Left kidney (tissue), 2 donors: ENCODE data around the gene CBL. TPM values are rescaled to one million over a fixed set of nuclear protein-coding genes. Genes with fewer than 3 reads are reported as not detected.

Experiments used
- DNase-seq: peaks from one replicate; pipeline ENCODE4 v3.0.0-alpha.2; 2013
- polyA plus RNA-seq: library from polyadenylated mRNA; unstranded; fragments of 120-200 nt; gene quantifications from one replicate; pipeline ENCODE4 v1.2.1, GENCODE V29; 2013; ENCODE audit not compliant: insufficient read length

The CBL gene
- polyA plus RNA-seq, 1 donor = 24.4 TPM

DNA sequence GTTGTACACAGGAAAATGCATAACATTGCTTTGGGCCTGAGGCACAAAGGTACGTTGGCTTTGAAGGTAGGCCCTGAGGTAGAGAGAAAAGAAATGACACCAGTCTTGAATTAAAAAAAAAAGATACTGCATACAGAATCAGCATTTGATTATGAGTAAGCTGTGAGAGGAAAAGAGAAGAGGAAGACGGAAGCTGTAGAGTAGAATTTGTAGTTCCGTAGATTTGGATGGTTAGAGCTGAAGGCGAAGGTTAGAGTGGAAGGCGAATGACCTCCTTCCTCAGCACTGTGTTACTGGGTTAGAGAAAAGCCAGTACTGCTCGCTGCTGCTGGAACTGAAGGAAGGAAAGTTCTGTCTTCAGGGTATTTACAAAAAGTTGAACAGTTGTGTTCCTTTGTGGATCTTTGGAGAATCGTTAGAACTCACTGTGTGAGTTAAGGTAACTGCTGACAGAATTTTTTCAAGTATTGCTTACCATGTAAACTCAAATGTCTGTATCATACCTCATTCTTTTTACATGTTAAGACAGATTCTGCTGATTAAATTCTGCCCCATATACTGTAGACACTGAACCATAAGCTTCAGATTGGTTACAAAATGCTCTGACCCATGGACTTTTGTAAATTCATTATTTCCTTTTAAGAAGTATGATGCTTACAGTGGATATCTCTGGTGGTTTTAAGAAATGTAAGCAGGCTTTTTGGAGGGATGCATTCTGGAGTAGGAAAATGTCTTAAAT is 60.5 kb downstream of the CBL start:
- DNase-seq = no peak

DNA sequence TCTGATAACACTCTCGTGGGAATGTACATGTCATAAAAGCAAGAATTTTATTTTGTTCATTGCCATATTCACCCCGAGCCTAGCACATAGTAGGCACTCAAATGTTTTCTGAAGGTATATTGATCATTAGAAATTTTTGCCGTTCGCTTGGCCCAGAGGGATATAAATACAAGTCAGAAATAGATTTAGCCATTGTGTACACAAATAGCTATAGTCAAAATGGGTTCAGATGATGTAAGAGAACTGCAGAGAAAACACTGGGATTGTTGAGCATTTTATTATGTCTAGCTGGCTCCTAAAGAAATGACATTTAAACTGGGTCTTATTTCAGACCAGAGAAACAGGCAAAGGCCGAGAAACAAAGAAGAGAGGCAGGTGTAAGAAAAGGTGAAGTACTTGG is 61.5 kb downstream of the CBL start:
- no peak for DNase-seq

DNA sequence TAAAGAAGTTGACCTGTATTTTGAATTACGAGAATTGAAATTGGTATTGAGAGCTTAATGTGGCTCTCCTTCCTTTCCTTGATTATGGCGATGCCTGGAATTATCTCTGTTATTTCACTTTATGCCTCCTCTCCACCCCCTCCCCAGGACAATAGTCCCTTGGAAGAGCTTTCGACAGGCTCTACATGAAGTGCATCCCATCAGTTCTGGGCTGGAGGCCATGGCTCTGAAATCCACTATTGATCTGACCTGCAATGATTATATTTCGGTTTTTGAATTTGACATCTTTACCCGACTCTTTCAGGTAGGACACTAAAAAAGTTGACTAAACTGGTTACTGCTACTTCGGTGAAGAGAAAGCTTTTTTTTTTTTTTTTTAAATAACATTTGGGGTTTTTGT is 67.6 kb downstream of the CBL start:
- no peak for DNase-seq

DNA sequence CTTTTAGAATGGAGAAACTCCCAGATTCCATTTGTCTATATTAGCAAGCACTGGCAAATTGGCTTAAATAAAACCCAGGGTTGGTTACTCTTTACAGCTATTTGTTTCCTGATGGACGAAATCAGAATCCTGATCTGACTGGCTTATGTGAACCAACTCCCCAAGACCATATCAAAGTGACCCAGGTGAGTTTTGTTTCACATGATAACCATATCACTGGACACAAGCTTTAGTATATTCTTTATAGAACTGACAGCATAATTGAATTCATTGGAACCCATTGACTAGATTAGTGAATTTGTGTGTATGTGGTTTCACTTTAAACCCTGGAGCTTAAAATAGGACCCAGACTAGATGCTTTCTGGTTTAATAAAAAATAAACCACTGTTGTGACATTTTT is 71.5 kb downstream of the CBL start:
- DNase-seq = no peak

DNA sequence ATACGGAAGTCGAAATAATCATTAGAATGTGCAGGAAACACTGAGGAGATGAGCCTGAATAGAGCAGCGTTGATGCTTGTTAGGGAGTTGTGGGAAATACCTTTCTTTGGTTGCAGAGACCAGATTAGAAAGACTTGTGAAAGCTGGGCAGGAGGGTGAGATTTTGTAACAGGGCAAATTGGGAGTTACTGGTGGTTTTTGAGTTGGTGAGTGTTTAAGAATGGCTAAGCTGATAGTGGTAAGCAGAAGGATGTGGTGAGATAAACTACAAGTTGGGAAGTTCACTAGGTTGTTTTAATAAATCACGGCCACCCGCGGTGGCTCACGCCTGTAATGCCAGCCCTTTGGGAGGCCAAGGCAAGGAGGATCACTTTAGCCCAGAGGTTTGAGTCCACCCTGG is 76.4 kb downstream of the CBL start:
- DNase-seq = no peak

DNA sequence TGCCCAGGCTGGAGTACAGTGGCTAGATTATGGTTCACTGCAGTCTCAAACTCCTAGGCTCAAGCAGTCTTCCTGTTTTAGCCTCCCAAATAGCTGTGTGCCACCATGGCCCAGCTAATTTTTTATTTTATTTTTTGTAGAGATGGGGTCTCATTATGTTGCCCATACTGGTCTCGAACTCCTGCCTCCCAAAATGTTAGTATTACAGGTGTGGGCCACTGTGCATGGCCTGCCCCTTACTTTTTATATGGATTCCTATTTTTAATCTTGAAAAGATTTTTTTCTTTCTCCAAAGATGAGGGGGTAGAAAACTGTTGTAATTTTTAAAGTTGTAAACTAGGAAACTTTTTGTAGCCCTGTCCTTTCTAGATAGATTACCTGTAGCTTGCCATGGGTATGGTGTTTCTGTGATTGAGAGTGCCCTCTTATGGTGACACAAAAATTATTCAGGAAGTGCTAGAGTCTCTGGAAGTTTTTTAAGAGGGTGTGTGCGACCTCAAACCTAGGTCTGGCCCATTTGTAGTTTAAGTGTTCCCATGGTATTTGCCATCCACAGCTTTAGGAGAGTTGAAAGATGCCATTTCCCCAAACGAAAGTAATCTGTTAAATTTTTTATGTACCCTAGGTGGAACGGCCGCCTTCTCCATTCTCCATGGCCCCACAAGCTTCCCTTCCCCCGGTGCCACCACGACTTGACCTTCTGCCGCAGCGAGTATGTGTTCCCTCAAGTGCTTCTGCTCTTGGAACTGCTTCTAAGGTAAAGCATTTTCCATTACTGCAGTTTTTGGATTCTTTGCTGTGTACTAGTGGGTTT is 78.4 kb downstream of the CBL start:
- DNase-seq = peak; percentile 36

DNA sequence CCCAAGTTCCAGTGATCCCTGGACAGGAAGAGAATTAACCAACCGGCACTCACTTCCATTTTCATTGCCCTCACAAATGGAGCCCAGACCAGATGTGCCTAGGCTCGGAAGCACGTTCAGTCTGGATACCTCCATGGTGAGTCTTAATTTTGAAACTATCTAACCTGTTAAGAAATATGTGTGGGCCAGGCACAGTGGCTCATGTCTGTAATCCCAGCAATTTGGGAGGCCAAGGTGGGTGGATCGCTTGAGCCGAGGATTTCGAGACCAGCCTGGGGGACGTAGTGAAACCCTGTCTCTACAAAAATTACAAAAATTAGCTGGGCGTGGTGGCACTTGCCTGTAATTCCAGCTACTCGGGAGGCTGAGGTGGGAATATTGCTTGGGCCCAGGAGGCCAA is 79.3 kb downstream of the CBL start:
- DNase-seq = no peak

DNA sequence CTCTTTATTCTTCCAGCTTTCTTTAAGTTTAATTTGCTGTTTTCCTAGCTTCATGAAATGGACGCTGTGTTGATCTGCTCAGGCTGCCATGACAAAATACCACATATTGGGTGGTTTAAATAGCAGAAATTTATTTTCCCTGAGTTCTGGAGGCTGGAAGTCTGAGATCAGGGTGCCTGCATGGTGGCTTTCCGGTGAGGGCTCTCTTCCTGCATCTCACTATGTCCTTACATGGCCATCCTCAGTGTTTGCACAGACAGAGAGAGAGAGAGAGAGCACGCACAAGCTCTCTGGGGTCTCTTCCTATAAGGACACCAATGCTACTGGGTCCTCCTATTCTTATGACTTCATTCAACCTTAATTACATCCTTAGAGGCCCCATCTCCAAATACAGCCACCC is 82.1 kb downstream of the CBL start:
- DNase-seq = no peak

DNA sequence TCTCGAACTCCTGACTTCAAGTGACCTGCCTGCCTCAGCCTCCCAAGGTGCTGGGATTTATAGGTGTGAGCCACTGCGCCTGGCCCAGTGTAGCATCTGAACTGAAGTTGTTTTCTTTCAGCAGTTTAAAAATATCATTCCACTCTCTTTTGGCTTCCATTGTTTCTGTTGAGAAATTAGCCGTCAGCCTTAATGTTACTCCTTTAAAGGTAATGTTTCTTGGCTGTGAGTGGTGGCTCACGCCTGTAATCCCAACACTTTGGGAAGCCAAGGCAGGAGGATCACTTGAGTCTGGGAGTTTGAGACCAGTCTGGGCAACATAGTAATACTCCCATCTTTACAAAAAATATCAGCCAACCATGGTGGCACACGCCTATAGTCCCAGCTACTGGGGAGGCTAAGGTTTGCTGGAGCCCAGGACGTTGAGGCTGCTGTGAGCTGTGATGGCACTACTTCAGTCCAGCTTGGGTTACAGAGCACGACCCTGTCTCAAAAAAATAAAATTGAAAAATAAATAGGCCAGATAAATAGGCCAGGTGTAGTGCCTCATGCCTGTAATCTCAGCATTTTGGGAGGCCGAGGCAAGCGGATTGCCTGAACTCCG is 84.9 kb downstream of the CBL start:
- DNase-seq = no peak

DNA sequence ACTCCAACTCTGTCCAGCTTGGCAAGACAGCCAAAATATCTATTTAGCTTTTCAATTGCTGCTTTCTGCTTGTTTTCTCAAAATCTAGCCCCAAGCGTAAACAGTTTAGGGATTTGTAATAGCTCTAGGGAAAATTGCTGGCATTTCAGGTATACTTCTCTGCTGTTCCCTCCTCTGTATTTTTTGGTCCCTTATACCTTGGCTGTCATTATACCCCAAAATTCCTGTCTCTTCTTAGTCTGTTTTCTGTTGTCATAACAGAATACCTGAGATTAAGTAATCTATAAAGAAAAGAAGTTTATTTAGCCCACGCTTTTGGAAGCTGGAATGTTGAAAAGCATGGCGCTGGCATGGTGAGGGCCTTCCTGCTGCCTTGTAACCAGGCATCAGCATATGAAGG is 87.3 kb downstream of the CBL start:
- no peak for DNase-seq

DNA sequence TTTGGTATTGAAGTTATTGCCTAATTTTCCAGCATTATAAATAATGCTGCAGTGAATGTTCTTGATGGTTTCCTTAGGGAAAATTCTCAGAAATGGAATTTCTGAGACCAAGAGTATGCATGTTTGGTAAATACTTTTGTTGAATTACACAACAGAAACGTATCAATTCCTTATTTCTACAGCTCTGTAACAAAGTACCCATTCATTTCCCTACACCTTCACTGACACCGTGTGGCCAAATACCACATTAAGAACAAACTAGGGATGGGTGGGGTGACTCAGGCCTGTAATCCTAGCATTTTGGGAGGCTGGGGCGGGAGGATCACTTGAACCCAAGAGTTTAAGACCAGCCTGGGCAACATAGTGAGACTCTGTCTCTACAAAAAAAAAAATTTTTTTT is 89.0 kb downstream of the CBL start:
- no peak for DNase-seq

DNA sequence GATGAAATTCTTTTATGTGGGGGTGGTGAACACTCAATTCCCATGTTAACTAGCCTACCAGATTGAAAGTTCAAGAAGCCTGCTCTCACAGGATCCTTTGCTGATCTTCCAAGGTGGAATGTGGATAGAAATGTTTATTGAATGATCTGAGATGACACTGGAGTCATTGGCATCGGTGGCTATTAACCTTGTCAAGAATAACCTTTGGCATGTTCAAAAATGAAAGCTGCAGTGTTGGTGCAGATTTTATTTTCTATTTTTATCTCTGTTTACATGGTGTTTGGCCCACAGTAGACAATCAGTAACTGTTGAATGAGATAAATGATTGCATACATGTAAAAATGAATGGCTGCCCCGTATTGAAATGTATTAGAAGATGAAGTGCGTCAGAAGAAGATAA is 91.8 kb downstream of the CBL start:
- DNase-seq = no peak

DNA sequence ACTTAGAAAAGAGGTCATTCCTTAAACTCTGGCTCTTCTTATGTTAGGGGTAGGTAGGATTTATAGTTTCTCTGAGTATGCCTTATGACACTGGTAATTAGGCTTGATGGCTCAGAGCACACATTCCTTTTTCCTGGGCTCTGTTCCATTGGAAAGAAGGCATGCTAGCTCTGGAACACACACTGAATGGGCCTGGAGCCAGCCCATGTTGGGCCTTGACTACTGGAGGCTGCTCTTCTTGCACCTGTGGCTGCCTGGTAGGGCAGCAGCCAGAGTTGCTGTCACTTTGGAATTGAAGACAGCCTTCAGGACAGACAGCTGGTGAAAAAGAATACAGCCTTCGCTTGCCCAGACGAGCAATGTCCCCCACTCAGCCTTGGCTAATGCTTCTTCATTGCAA is 92.6 kb downstream of the CBL start:
- DNase-seq = no peak

DNA sequence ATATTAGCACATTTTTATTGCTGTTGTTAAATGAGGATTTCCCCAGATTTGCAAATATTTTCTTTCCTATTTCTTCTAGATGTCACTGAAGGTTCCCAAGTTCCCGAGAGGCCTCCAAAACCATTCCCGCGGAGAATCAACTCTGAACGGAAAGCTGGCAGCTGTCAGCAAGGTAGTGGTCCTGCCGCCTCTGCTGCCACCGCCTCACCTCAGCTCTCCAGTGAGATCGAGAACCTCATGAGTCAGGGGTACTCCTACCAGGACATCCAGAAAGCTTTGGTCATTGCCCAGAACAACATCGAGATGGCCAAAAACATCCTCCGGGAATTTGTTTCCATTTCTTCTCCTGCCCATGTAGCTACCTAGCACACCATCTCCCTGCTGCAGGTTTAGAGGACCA is 93.3 kb downstream of the CBL start:
- DNase-seq = no peak

DNA sequence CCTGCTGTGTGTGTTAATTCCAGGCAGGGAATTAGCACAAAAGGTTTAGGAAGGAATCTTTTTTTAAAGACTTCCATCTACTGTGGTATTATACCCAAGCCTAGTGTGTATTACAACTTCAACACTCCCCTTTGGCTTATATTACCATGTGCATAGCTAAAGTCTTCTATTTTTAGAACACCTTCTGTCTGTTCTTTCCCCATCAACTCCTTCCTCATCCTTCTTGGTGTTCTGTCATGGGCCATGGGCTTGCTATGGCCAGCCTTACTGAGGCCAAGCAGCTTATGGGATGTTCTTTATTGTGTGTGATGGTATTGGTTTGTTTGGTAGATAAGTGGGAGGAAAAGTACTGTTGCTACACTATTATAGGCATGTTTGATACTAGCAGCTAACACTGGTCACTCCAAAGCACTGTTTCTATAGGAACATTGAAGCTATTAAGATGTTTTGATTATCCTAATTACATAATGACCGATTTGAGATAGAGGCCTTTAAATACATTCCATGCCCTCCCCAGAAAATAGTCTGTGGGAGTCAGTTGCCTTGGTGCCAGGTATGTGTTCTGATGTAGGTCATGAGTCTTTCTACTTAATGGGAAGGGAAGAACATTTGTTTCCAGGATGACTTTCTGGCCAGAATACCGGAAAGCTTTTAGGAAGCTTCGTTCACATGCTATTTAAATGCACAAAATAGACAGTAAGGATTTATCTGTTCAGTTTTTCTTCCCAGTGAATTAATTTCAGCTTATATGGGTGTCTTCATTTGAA is 94.2 kb downstream of the CBL start:
- DNase-seq = no peak

DNA sequence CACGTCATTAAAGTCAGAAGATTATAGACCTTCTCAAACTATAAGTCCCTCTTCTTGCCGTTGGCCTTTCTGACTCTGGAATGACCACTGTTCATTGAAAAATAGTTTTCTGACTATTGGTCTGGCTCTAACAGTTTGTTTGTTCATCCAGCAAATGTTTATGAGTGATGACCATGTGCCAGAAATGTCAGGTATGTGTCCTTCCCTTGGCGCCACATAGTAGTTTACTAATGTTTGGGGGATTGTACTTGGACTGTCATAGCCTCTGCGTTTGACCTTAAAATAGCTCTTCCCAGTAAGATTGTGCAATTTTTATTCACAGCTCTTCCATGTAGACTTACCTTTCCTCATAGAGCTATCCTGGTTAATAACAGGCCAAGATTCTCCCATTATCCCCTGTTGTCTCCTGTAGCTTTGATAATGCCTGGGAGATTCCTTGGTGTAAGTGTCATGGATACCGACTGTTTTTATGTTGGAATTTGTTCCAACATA is 97.1 kb downstream of the CBL start:
- no peak for DNase-seq

DNA sequence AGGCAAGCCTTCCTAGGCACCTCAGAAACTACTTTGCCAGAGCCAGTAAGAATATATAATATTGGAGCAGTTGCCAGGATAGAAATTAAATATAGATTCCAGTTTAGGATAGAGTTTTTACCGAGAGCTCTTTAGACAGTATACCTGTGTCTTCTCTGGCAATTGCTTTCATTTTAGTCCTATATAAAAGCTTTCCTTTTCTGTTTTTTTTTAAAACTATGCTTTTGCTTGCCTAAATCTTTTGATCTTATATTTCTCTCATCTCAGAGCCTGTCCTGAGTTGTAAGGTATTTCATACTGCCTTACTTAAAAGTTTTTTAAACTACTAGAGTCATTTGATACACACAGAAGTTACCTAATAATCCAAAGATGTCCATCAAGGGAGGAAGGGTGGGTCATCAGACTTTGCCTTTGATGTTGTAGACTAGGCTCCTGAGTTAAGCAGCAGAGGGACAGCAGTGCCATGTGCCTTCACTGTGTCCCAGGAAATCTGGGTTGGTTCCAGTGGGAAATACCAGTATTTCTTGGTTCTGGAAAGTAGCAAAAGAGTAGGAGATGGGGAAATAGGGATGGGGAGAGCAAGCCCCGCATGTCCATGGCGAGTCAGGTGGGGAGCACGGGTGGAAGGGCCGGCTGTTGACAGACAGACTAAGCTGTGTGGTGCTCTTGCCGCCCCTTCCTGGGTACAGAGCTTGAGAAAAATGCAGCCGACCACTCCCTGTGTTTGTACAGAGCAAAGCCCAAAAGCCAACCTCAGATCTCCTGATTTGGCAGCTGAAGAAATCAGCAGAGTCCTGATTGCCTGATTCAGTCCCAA is 99.6 kb downstream of the CBL start:
- no peak for DNase-seq

DNA sequence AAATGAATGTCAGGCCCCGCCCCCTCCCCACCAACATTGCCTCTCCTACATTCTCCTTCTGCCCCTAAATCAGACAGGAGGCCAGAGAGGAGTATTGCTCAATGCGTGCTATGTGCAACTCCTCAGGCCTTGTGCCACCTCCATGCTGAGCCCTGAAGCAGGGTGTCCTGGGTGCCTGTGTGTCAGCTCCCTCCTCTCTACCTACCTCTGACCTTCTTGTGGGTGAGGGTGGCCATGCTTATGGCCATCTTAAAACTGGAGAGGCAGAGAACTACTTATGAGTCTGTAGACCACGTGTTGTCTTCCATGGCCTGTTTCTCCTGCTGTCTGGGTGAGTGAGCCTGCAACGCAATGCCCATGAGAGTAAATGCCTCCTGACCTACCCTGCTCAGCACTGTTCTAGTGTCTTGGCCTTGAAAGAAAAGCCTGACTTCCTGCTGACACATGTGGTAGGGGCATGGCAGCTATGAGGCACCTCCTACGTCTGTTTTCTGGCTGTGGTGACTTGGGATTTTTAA is 100.3 kb downstream of the CBL start:
- no peak for DNase-seq

DNA sequence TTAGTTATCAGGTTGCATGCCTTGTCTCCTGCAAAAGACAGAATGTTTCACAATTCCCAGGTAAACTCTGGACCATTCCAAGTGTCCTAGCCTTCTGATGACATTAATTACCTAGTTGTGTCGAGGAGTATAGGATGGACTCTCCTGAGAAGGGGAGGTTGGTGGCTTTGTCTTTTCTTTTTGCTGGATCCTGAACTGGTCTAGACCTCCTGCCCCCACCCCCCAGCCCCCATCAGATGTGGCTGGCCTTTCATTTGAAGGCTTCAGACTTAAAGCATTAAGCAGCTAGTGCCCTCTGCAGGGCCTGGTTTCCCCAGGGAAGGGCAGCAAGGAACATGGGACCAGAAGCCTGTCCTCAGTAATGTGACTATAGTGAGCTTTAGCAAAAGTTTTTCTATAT is 101.1 kb downstream of the CBL start:
- no peak for DNase-seq

DNA sequence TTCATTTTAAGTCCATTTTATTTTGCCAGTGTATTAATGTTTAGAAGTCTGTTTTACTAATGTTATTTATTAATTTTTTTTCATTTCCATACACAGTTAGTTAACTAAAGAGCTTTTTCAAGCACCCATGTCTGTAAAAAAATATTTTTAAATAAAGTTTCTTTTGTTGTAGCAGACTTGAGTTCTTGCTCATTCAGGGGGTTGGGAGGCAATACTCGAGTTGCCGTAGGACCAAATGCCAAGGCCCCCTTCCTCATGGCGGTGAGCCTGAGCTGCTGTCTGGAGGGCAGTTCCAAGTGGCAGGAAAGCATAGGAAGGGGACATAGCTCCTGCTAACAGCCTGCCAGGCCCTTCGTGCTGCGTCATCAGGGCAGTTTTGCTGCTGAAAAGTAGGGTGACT is 101.8 kb downstream of the CBL start:
- no peak for DNase-seq

DNA sequence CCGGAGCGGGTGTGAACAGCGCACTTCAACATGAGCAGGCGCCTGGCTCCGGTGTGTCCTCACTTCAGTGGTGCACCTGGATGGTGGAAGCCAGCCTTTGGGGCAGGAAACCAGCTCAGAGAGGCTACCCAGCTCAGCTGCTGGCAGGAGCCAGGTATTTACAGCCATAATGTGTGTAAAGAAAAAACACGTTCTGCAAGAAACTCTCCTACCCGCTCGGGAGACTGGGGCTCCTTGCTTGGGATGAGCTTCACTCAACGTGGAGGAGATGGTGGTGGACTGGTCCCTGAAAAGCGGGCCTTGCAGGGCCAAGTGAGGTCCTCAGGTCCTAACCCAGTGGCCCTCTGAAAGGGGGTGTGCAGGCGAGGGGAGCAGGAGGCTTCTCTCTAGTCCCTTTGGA is 103.3 kb downstream of the CBL start:
- DNase-seq = no peak
